ENCODE measurements around the gene RNF225. TPM values are rescaled to one million over a fixed set of nuclear protein-coding genes. Genes with fewer than 3 reads are reported as not detected.
A peak's percentile ranks its signal among the peaks of the same experiment; 100 is the strongest.

The RNF225 gene
- total and polyA plus RNA-seq, 10 of the 15 experiments (the other 5 are each of a cell fraction or from before 2014, with no cell fraction given), result 0.27 to 0.28 TPM; not detected in 8

GRCh38 chr19:58393725-58394033, 1.8 kb upstream of the RNF225 start:
- H3K9ac ChIP-seq (ENCODE audit: control insufficient read depth, insufficient read depth, low read length), result no peak overlapping the region
- H2AFZ ChIP-seq (ENCODE audit: control insufficient read depth, low read depth, low read length), result no peak overlapping the region
- no peak for DNase-seq (ENCODE audit: low read depth, low spot score)
- CTCF ChIA-PET, result no interaction called here
- SMC1A ChIA-PET (ENCODE audit: uncharacterized antibody, unreplicated experiment), result no interaction called here
- peaks cover 13 to 26% of the 10 kb centered on the region in 2 experiments for H3K36me3 ChIP-seq (ENCODE audit: control insufficient read depth in 2 of 2, insufficient read depth in 2 of 2, low read length in 1 of 2)
- peaks cover 6% of the 10 kb centered on the region for H4K20me1 ChIP-seq (ENCODE audit: control insufficient read depth, insufficient read depth)
- in situ Hi-C loops (cut with MboI) (no loop called here), intact Hi-C loops (cut with micrococcal nuclease; ENCODE audit: unreplicated experiment) (no loop called here)
- POLR2A ChIA-PET, result no interaction called here
- no peak overlapping the region for H3K4me3 ChIP-seq
- RAD21 ChIA-PET (ENCODE audit: unreplicated experiment), result no interaction called here
- no peak overlapping the region for H3K27ac ChIP-seq (ENCODE audit: control insufficient read depth, insufficient read depth)
- no peaks in the 10 kb centered on the region for H3K4me1 ChIP-seq (ENCODE audit: control insufficient read depth, insufficient read depth, low read length)
- FAIRE-seq, result no peak
- H3K4me2 ChIP-seq (ENCODE audit: control insufficient read depth, insufficient read depth), result no peak overlapping the region
- no peaks in the 10 kb centered on the region for H3K9me3 ChIP-seq (replicated peaks; ENCODE audit: control insufficient read depth, insufficient read depth, low read length)
- H3K27me3 ChIP-seq (replicated peaks in 1 of 2; ENCODE audit: control insufficient read depth in 2 of 2, insufficient read depth in 2 of 2, low read length in 1 of 2), result no peaks in the 10 kb centered on the region
- no peak for ATAC-seq
- peaks cover 17% of the 10 kb centered on the region for H3K79me2 ChIP-seq (ENCODE audit: control insufficient read depth, insufficient read depth, low read length)
- TF ChIP-seq EED (IDR thresholded peaks at IDR 0.05; ENCODE audit: low read depth) (no peak), CEBPZ (IDR thresholded peaks at IDR 0.05; ENCODE audit: low read depth, low read length) (no peak)
- 25% methylated on average over 4 of the region's 4 CpGs for WGBS (ENCODE audit: insufficient coverage, insufficient replicate concordance, low lambda C conversion rate, missing lambda C conversion rate)
- no TSS peak for BruUV-seq (replicated peaks)

GRCh38 chr19:58394821-58395219, 636 bp upstream of the RNF225 start:
- no peak overlapping the region for H3K4me3 ChIP-seq
- TF ChIP-seq RUNX3 (IDR thresholded peaks at IDR 0.05; ENCODE audit: low read length), result peak; percentile 6; the same call in 1 of the 2 replicates
- no peak for TF ChIP-seq ETV6 (conservative IDR thresholded peaks at IDR 0.05 in 1 of 2, IDR thresholded peaks at IDR 0.05 in 1 of 2; ENCODE audit: borderline replicate concordance in 1 of 2, low read depth in 1 of 2)
- no peak for TF ChIP-seq TBL1XR1 (IDR thresholded peaks at IDR 0.05; ENCODE audit: low read depth, low read length)
- no peak for TF ChIP-seq TCF12 (IDR thresholded peaks at IDR 0.05; ENCODE audit: low read depth, low read length)
- TF ChIP-seq POLR2AphosphoS5 (IDR thresholded peaks at IDR 0.05; ENCODE audit: low read length), result peak; percentile 51; the same call in 1 of the 2 replicates
- TF ChIP-seq PAX8 (IDR thresholded peaks at IDR 0.05), result no peak
- no peak for TF ChIP-seq MTA2 (IDR thresholded peaks at IDR 0.05; ENCODE audit: low read depth)
- TF ChIP-seq CEBPB (IDR thresholded peaks at IDR 0.05; ENCODE audit: borderline replicate concordance in 1 of 2, low read depth in 2 of 2, low read length in 2 of 2), result no peak
- TF ChIP-seq FOS (IDR thresholded peaks at IDR 0.05; ENCODE audit: borderline replicate concordance, extremely low read depth, insufficient read length), result no peak
- no peak for TF ChIP-seq ZNF274 (IDR thresholded peaks at IDR 0.05; ENCODE audit: insufficient read depth, insufficient read length)
- no peak for TF ChIP-seq JUND (IDR thresholded peaks at IDR 0.05; ENCODE audit: low read depth, low read length)
- no peak for TF ChIP-seq USF1 (IDR thresholded peaks at IDR 0.05; ENCODE audit: borderline replicate concordance, extremely low read length, insufficient read depth, low read depth, low read length)
- no peak for TF ChIP-seq RBBP5 (conservative IDR thresholded peaks at IDR 0.05)
- no peak; the same call in 1 of the 3 replicates for ATAC-seq
- DNase-seq (ENCODE audit: low read depth, low spot score), result no peak
- H2AFZ ChIP-seq (ENCODE audit: control insufficient read depth, low read depth, low read length), result no peak overlapping the region
- no peaks in the 10 kb centered on the region for H3K9me3 ChIP-seq (replicated peaks; ENCODE audit: control insufficient read depth, insufficient read depth, low read length)
- ChIA-PET RAD21 (ENCODE audit: unreplicated experiment) (no interaction called here), CTCF (no interaction called here), SMC1A (ENCODE audit: uncharacterized antibody, unreplicated experiment) (no interaction called here), POLR2A (interaction anchor here (0.6 kb wide), 1 partner anchor 9 kb away, joined by 3 read pairs; no protein-coding TSS in a partner anchor)
- no peaks in the 10 kb centered on the region for H3K27me3 ChIP-seq (replicated peaks in 1 of 2; ENCODE audit: control insufficient read depth in 2 of 2, insufficient read depth in 2 of 2, low read length in 1 of 2)
- in situ Hi-C loops (cut with MboI) (no loop called here), intact Hi-C loops (cut with micrococcal nuclease; ENCODE audit: unreplicated experiment) (no loop called here)
- peaks cover 10 to 26% of the 10 kb centered on the region in 2 experiments for H3K36me3 ChIP-seq (ENCODE audit: control insufficient read depth in 2 of 2, insufficient read depth in 2 of 2, low read length in 1 of 2)
- no peak overlapping the region for H3K4me2 ChIP-seq (ENCODE audit: control insufficient read depth, insufficient read depth)
- peaks cover 6% of the 10 kb centered on the region for H4K20me1 ChIP-seq (ENCODE audit: control insufficient read depth, insufficient read depth)
- H3K9ac ChIP-seq (ENCODE audit: control insufficient read depth, insufficient read depth, low read length), result no peak overlapping the region
- no TSS peak for BruUV-seq (replicated peaks)
- H3K79me2 ChIP-seq (ENCODE audit: control insufficient read depth, insufficient read depth, low read length), result peaks cover 8% of the 10 kb centered on the region
- WGBS (ENCODE audit: insufficient coverage, insufficient replicate concordance, low lambda C conversion rate, missing lambda C conversion rate), result 32% methylated on average over 3 of the region's 3 CpGs
- FAIRE-seq, result no peak
- no peak overlapping the region for H3K27ac ChIP-seq (ENCODE audit: control insufficient read depth, insufficient read depth)
- no peaks in the 10 kb centered on the region for H3K4me1 ChIP-seq (ENCODE audit: control insufficient read depth, insufficient read depth, low read length)
